Coronary artery (tissue), 2 donors: Measurements from ENCODE around the gene RGS1.

ENCODE experiments used
- DNase-seq: peaks from one replicate; pipeline ENCODE4 v3.0.0-alpha.2; 2017; ENCODE audit warnings: low spot score
- H3K27ac ChIP-seq, 2 donors: fragments of 200-600 bp; sonication (generic); one replicate each; pipeline ENCODE4 v1.5.1; 2016 to 2019
- H3K4me3 ChIP-seq: fragments of 200-600 bp; sonication (generic); 2 replicates; pipeline ENCODE4 v1.5.1; 2016; ENCODE audit warnings: mild to moderate bottlenecking, moderate library complexity
- TF ChIP-seq, protein P1 (sequence below): fragments of 200-600 bp; sonication (generic); IDR thresholded peaks from one replicate; pipeline ENCODE4 v1.5.1; 2019; ENCODE audit warnings: antibody characterized with exemption

The RGS1 gene

DNA sequence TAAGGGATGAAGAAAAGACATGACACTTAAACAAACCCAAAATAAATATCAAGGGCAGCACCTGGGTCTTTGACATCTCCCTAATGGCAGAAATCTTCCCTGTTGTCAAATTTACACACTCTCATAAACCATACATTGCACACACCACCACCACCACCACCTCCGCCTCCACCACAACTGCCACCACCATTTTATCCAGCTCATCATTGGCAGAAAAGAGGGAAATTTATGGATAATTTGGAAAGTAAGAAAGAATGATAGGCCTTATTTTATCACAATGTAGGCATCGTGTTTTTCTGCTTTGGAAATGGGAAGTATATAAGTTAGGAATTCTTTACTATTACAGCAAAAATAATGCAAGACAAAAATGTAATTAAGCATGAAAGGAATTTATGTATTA, 33.1 kb downstream of the RGS1 start:
- TF ChIP-seq, protein P1, sequence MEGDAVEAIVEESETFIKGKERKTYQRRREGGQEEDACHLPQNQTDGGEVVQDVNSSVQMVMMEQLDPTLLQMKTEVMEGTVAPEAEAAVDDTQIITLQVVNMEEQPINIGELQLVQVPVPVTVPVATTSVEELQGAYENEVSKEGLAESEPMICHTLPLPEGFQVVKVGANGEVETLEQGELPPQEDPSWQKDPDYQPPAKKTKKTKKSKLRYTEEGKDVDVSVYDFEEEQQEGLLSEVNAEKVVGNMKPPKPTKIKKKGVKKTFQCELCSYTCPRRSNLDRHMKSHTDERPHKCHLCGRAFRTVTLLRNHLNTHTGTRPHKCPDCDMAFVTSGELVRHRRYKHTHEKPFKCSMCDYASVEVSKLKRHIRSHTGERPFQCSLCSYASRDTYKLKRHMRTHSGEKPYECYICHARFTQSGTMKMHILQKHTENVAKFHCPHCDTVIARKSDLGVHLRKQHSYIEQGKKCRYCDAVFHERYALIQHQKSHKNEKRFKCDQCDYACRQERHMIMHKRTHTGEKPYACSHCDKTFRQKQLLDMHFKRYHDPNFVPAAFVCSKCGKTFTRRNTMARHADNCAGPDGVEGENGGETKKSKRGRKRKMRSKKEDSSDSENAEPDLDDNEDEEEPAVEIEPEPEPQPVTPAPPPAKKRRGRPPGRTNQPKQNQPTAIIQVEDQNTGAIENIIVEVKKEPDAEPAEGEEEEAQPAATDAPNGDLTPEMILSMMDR: no peak
- Histone ChIP-seq H3K27ac (no peak overlapping the region), H3K4me3 (no peak overlapping the region)
- DNase-seq: no peak

DNA sequence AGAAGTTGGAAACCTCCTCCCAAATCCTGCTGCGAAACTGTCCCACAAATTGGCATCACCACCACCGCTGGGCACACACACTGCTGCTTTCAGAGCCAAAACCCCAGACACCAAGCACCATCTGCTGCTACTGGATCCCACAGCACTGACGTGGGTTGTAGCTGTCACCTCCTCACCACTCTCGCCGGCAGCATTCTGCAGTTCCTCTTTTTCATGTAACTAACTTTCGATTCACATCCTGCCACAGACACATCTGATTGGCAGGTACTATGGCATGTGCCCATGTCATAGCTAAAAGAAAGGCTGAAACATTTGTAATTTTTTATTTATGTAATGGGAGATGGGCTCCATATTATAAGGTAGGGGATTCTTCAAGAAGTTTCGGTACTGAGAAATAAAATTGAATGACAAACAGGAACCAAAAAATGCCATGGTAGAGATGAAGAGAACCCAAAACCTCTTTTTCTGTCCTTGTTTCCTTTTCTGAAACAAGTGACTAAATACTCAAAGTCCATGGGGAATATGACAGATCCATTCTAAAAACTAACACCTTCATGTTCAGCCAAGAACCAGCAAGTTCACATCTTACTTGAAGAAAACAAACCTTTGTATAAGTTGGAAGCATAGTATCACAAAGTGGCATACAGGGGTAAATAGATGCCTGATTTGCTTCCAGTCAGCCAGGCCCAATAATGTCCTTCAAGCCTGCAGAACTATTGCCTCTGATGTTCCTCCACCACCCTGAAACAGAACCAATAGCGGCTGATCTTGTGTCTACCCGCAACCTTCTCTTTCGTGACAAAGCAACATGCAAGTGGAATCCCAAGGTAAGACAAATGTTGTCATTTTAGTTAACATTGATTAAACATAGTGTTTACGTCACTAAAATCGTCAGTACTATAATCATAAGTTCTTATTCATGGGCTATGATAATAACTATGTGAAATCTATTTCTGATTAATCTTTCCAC, 33.8 kb downstream of the RGS1 start:
- H3K27ac ChIP-seq: no peak overlapping the region
- peak; percentile 73 for DNase-seq
- H3K4me3 ChIP-seq: no peak overlapping the region
- TF ChIP-seq, protein P1: no peak

DNA sequence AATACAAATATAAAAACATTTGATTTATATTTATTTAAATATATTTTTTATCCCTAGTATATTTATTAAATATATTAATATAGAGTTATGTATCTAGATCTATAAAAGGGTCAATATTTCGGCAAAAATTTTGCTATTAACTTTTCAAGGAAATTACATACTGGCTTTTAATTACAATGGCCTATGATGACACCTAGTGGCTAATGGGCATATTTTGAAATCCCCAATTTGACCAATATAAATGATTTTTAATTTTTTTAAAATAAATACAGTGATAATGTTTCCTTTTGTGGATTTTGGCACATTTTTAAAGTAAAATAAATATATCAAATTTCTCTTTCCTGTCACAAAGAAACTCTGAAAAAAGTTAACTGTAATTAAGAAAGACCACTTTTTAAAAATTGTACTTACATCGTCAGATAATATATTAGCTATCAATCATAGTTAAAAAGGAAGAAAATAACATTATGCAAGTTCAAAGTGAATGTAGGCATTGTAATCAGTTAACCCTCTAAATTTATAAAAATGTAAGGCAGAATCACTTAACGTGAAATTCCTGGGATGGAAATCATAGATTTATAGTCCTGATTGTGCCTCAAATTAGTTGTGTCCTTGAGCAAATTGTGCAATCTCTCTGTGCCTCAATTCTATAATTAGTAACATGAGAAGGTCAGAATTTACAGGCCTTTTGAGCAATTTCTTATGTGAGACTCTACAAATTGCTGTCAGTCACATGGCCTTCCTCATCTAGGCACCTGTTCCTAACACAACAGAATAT, 34.7 kb downstream of the RGS1 start:
- no peak overlapping the region for H3K27ac ChIP-seq
- TF ChIP-seq, protein P1: no peak
- no peak for DNase-seq
- H3K4me3 ChIP-seq: no peak overlapping the region

DNA sequence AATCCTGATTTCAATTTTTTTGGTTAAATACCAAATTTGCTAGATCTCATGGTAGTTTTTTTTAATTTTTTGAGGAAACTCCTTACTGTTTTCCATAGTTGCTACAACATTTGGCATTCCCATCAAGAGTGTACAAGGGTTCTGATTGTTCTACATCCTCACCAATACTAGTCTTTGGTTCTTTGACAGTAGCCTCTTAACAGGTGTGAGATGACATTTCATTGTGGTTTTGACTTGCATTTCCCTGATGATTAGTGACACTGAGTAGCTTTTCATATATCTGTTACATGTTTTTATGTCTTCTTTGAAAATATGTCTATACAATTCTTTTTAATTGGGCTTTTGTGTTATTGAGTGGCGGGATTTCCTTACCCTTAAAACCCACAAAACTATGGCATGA, 39.5 kb downstream of the RGS1 start:
- no peak overlapping the region for H3K4me3 ChIP-seq
- H3K27ac ChIP-seq: no peak overlapping the region
- DNase-seq: no peak
- TF ChIP-seq, protein P1: no peak

DNA sequence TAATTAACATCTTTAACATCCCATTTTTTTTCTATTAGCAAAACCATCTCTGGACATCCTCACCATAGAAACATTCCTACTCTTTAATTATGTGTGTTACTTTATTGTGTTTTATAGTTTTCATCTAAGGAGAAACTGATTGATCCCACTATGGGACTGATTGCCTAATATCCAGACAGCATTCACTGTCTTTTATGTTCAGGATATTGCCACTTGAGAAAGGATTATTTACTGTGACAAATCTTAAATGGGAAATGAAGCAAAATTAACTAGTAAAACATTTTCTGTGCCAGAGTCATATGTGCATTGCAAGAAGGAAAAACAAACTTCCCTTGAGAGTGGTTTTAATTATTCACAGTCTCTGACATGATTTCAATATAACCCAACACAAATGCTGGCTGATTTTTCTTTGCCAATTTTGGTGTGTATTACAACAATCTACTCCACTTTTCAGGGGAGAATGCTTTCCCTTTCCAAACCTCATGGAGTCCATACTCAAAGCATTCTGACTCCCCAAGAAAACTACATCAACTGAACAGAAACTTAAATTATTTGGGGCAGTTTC, 44.6 kb downstream of the RGS1 start:
- Histone ChIP-seq H3K4me3 (no peak overlapping the region), H3K27ac (no peak overlapping the region)
- TF ChIP-seq, protein P1: no peak
- DNase-seq: no peak

DNA sequence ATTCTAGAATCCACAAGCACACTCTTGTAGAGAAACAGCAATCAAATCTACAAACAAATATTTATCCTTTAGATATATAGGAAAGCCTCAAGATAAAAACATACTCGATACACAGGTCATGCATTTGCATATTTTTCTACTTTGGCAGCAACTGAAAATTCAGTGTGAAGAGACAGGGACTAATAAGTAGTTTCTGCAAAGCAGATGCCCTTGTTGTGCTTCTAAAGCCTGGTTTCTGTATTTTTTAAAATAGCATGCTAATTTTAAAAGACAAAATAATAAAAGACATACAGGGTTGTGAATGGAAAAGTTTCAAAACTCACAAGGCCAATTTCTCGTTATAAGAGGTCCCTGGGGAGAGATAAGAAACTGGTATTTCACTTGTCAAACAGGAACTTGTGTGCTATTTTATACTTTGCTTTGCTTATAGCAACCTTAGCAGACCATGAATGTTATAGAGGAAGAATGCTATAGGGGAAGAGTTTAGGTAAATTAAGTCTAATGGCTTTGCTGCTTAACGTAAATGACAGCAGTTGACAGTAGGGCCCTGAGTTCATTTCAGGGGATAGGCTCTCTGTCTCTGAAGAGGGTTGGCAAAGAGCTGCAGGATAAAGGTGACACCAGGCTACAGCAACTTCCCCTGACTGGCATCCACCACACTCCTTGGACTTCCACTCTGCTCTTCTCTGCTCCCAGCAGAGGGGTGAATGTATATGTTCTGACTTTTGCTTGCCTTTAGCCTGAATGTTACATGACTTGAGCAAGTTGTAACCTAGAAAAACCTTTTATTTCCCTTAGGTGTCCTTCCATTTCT, 51.0 kb downstream of the RGS1 start:
- DNase-seq: no peak
- H3K27ac ChIP-seq: peak overlapping the region in 1 of 2 donors; percentile 28
- H3K4me3 ChIP-seq: no peak overlapping the region
- TF ChIP-seq, protein P1: no peak
